HG03469 (cell line): ENCODE results near the gene CDC25C.

Source experiments
- ATAC-seq: cut with Tn5 transposase; IDR thresholded peaks from one replicate; pipeline ENCODE4 v1.9.1; 2021; ENCODE audit warnings: mild to moderate bottlenecking, moderate library complexity, moderate number of reproducible peaks; ENCODE audit not compliant: unreplicated experiment

CDC25C gene

DNA sequence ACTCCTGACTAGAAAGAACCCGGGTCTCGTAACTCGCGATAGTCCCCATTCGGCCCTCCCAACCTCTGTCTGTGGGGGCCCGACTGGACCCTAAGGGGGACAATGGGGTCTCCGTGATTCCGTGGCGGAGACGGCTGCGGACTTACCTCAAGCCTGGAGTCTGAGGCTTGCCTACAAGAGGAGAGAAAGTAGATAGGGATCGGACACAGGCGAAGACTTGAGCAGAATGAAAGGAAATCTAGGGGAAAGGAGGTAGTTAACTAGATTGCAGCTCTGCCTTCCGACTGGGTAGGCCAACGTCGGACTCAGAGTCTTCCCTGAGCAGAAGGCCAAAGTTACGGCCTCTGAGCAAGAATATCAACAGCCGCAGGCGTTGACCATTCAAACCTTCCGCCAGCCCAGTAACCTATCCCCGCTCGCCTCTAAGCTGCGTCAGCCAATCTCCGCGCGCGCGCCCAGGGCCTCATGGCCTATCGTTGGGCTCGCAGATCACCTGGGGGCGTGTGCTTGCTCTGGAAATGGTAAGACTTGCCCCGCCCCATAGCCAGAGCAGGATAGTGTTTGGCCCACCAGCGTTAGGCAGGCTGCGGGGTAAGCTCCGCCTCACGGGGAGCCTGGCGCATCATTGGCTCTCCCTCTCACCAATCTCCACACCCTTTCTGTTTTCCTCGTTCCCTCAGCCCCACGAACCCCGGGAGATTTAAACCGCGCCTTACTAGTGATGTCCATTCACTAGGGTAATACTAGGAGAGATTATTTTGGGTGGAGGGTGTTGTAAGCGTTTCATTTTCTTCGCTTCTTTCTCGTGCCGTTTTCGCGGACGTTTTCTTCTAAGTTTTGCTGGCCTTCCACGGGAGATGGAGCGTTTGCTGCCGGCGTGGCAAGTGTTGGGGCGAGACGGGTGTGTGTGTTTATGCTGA, at the start of gene CDC25C:
Gene CDC25C (minus strand): TSS at position 356 of the 920 bp plus-strand sequence. CDS start 624 bp downstream, outside the sequence.
- peak; percentile 97 for ATAC-seq

DNA sequence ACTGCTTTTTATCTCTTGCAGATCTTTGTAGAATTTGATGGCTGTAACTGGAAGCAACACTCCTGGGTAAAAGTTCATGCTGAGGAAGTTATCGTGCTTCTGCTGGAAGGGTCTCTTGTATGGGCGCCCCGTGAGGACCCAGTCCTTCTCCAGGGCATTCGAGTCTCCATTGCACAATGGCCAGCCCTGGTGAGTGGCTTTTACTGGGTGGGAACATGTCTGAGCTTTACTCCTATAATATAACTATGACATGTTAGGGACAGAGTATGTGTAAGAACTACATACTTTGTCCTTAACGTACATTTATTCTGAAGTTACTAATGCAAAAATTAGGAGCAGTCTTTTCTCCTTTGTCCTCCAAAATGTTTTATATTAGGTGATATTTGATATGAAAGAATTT, 41.0 kb upstream of the CDC25C start:
- no peak for ATAC-seq

DNA sequence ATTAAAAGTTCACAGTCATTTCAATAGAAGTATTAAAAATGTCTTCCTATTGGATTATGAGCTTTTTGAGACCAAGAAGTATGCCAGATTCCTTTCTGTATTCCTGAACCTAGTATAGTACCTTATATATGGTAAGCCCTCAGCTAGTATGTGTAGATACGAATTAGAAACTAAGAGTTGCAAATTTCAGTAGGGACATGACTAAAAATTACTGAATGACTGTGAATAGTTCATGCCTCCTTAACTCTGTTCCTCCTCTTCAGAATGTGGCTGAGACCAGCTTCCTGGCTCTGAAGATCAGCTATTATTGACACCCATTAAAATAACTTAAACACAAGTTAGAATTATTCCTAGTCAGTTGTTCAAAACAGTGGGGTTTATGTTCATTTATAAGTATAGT, 40.6 kb upstream of the CDC25C start:
- ATAC-seq, result no peak

DNA sequence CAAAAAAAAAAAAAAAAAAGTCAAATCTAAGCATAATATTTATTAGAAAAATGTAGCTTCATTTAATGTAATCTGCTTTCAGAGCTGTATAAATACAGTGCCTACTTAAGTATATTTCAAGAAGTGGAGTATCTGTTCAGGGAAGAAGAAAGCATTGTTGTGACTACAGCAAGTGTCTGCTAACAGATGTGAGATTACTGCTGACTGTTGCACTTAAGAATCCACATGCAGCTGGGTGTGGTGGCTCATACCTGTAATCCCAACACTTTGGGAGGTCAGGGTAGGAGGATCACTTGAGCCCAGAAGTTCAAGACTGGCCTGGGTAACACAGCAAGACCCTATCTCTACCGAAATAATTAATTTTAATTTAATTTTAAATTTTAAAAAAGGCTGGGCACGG, 39.9 kb upstream of the CDC25C start:
- no peak for ATAC-seq

DNA sequence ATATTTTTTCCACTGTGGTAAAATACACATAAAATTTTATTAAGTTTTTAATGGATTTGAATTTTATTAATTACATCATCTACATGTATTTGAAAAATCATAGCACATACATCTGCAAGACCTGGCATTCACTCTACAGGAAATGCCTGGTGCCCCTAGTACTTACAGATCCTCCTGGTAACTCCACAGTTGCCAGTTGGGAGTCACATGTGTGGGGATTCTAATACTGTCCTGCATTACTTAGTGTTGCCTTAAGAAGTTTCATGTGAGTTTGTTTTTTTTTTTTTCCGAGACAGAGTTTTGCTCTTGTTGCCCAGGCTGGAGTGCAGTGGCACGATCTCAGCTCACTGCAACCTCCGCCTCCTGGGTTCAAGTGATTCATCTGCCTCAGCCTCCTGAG, 38.9 kb upstream of the CDC25C start:
- ATAC-seq, result no peak

DNA sequence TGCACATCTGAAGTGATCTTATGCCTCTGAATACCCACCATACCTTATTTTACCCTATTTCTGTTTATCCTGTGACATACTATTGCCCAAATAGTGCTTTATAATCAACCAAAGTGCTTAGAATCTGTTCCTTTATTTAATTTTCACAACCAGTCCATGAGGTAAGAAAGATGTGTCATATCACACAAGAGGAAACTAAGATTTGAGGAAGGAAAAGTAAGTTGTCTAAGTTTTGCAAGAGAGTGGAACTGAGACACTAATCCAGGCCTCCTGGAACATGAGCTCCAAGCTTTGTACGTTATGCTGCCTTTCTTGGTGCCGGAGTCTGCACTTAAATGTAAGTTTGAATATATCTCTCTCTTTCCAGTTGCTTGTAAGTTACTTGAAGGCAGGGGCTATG, 38.1 kb upstream of the CDC25C start:
- ATAC-seq, result no peak

DNA sequence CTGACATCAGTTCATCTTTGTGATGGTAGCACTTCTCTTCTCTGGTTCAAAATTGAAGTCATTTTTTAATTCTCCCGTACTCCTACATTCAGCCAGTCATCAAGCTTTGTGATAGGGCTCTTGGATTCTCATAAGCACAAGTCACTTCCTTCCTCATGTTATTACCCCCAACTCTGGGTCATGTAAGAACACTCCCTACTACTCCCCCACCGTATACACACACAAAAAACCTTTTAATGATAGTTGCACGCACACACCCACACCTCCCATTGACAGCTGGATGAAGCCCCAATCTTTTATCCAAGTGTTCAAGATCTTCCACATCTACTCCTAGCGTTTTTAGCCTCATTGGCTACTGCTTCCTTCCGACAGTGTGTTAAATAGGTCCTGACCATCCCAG, 37.7 kb upstream of the CDC25C start:
- ATAC-seq, result no peak

DNA sequence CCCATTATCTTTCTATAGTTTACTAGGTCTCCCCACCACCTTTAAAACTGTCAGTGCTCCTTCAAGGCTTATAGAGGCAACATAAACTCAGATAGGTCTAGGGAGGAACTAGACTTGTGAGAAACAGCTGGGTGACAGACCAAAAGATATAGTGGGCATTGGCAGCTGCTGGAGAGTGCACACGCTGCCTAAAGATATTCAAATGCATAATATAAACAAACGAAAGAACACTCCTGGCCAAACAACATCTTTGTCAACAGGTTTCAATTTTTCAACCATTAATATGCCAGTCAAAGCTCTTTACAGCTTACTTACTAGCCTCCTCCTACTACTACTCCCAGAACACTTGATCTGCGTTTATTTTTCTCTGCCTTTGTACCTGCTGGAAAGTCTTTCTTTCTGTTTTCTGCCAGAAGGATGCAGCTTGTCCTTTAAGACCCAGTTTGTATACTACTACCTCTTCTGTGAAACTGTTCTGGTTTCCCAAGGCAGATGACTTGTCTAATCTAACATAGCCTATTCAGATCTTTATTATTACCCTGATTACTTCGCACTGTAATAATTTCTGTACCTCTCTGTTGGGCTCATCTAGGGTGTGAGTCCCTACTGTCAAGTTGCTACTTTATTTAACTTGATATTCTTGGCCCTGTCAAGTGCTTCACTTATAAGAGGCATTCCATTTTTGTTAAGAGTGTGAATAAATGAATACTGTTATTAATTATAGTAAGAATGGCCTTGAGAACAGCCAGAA, 35.2 kb upstream of the CDC25C start:
- no peak for ATAC-seq

DNA sequence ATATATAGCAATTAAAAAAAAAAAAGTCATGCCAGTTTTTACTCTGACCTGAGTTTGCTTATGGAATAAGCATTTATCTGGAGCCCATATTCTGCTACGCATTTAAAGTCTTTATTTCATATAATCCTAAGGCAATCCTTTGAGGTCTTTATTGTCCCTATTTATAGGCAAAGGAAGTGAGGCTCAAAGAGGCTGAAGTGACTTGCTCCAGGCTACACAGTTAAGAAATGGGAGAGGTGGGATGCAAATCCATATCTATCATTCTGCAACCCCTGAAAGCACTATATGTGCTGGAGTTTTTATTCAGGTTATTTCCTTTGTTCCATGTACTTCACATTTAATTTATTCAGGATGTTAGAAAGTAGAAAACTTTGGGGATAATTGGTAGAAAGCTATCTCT, 33.0 kb upstream of the CDC25C start:
- no peak for ATAC-seq

DNA sequence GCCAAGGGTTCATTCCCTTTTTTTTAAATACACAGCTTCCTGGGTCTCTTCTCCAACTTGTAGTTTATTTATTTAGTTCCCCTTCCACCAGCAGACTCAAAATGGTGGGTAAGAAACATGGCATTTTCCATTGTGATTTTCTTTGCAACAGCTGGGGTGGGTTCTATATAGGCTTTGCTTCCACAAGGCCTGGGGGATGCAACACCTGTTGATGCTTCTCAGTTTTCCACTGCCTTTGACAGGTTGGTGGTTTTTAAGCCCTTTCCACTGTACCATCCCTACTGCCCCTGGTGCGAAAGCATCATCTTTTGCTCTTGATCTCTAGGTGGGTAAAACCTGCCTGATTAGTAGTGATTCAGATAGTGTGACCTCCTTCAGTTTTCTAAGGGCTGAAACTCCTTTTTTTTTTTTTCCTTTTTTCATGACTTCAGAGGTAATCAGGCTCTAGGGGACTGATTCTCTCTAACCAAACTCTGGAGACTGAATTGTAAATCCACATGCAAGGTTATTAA, 29.4 kb upstream of the CDC25C start:
- ATAC-seq, result no peak

DNA sequence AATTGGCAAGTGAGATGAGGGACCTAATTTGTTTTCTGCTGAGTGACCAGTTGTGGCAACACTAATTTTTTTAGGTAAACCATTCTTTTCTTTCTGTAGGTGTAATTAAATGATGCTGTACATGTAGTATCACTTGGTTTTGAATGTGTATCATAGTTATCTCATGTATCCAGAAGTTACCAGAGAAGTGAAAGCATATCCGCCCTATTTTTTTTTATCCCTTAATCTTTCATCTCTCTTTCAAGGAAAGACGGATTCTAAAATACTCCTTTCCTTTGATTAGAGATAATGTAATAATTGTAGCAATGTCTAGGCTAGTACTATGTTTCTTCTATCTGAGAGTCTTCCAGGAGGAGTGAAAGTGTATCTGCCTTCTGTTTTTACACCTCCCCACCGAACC, 28.0 kb upstream of the CDC25C start:
- no peak for ATAC-seq

DNA sequence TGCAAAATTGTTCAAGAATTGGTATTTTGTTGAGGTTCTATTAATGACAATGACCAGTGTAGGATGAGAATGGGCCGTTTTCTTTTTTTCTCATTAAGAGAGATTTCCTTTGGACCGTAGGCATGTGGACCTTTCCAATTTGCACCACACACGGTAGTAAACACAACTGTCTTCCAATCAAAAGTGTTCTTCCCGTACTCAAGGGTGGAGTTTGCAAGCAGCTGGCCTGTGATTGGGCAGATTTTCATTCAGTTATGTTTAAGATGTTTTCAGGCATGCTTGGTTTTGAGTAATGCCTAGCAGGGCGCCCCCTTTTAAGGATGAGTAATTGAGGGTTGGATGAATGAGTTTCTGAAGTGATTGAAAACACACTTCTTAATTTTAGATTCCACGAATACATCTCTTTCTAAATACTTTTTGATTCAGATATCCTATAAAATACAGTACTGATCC, 23.3 kb upstream of the CDC25C start:
- ATAC-seq, result peak; percentile 36

DNA sequence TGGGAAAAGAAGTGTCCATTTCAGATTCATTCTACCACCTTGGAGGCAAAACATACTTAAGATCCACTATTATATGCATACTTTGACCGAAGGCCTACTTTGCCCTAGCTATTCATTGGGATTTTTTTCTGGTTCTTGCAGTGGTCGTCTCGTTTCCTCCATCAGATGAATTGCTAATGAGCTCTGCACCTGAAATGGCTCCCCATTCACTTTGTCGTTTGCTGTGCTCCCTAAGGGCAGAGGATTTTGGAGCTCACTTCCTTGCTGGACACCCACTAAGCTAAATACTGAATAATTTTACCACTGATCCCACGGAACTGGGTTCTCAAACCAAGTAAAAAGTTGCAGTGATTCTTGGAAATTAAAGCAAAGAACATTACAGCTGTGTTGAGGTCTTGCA, 22.8 kb upstream of the CDC25C start:
- no peak for ATAC-seq

DNA sequence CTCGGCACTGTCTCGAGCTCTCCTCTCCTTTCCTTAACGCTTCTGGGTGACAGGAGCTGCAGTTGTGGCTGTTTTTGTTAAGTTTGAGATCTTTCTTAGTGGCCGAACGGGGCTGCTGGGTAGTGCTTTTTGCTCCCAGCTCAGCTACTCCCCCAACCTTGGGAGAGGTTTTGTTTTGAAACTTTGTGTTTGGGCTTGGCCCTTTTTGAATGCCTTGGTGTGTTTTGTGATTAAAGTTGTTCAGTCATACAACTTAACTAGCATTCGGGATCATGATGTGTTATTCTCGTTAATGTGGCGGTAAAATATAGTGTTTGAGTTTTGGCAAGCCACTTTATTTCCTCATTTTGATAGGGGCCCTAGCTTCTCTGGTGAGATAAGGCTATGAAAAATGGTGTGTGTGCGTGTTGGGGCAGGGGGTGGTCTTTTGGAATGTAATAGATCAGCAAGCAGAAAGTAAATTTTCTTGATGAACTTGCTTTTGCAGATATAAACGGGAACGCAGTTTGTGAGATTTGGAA, 22.0 kb upstream of the CDC25C start:
- no peak for ATAC-seq

DNA sequence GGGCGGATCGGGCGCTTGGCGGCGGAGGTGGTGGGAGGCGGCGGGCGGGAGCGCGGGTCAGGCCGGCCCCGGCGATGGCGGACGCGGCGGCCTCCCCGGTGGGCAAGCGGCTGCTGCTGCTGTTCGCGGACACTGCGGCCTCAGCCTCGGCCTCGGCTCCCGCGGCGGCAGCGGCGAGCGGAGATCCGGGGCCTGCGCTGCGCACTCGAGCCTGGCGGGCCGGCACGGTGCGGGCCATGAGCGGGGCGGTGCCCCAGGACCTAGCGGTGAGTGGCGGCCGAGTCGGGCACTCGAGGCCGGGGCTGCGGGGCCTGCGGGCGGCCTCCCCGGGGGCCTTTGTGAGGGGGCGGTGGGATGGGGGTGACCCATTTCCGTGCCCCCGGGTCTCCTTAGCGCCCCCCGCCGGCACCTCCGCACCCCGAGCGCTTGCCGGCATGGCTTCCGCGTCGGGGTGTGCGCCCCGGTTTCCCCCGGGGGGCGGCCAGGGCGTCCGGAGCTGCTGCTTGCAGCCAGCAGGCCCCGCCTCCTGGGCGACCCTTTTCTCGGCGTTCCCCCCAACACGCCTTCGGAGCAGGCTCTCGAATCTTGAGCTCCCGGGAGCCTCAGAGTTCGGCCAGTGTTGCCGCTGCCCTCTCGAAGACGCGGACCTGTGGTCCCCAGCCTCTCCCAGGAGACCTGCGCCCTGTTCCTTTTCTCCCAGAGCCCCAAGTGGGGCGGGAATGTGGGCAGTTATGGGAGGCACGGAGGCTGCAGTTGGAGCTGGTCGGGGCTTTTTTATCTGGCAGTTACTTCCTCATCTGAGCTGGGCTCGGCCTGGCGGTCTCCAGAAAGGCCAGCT, 21.3 kb upstream of the CDC25C start:
- peak; percentile 21 for ATAC-seq

DNA sequence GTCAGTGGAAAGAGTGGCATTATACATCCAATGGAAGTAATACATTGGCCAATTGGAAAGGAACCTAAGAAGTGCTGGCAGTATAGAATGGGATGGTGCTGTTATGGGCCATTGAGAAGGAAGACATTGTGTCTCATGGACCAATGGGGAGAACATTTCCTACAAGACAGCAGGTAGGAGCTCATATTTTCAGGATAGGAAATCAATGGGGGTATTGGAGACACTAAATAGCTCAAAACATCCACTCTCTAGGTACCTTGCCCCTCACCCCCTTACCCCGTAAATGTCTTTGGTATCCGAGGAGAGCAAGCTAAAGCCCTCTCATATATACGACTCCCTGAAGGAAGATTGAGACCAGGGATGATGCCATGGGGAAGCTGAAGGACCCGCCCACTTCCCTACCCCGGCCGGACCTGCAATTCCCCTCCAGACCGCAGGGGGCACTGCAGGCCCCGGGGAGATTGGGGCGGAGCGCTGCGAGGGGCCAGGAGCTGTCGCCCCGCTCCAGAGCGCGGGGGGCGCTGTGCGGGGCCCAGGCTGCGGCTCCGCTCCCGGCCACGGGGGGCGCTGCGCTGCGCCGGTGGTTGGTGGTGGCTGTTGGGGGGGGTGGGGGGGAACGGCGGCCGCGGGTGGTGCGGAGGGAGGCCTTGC, 20.6 kb upstream of the CDC25C start, which contains the start of gene KDM3B:
Gene KDM3B (plus strand): TSS at position 615 of the 651 bp plus-strand sequence. CDS start 111 bp downstream, outside the sequence.
- ATAC-seq, result peak; percentile 40

DNA sequence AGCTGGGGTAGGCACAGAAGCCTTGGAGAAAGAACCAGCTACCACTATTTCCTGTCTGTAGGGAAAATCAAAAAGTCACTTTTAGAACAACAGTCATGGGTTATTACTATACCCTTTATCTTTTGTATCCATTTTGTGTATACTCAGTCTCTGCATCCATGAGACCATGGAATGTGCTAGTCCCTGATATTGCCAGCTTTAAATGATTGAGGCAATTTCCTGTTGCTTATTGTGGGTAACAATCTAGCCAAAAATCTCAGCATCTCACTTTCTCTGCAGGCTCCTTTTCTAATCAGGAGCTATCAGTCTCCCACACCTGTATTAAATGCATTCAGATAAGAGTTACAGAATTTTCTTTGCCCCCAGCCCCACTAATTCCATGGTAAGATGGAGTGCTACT, 19.9 kb upstream of the CDC25C start:
- ATAC-seq, result no peak

DNA sequence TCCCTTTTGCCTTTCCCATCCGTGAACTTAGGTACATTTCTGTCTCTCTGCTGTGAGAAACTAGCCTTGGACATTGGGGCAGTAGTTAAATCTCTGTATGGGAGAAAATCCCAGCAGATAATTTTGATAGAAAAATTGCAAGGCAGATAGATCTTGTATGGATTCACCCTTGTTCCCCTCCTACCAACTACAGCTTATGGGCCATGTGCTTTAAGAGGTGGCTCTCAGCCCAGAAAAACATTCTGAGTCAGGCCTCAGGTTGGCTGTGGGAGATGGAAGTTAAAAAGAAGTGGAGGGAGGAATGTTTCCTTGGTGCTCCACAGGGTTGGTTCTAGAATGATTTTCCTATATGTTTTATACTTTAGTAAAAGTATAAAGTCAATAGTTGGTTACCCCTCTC, 19.5 kb upstream of the CDC25C start:
- ATAC-seq, result no peak

DNA sequence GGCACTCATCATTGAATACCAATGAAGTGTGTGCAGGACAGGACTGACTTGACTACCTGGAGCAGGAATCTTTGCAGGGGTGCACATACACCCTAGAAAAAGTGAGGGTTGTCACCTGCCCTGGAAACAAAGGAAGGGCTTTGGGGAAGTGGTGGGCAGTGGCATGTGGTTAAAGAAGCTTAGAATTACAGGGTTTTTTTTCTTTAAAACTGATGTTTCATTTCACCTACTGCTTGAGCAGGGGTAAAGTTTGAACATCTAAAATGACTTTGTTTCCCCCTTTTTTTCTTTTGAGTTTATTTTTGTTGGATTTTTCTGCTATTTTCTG, 18.9 kb upstream of the CDC25C start:
- ATAC-seq, result no peak
